Activated naive CD8-positive, alpha-beta T cell treated with anti-CD3 and anti-CD28 coated beads, Interleukin-2, amount 50 U/mL, for 16 hours (primary cell): ENCODE data around the gene GABBR2.

Experiments
- DNase-seq: peaks from one replicate; pipeline ENCODE4 v3.0.0-alpha.2; 2020; ENCODE audit warnings: low read depth, low spot score

Gene GABBR2

DNA sequence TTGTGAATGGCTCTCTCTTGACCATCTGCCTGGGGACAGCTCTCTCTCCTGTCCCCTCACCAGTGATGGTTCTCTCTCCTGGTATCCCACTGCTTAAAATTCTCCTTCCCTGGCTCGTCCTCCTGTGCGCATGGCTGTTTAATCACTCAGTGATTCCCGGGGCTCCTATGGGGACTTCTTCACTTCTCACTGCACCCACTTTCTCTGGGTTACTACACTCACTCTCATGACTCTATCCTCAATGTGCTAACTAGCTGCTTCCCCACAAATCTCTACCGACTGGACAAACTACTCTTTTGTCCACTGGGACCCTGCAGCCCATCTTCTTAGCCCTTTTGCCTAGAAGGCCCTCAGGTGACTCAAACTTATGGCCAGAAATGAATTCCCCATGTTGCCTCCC, 364.2 kb downstream of the GABBR2 start:
- no peak for DNase-seq

- DNase-seq = no peak
These were observed 365.9 kb downstream of the GABBR2 start for GRCh38 chr9:98342820-98343210.

GRCh38 chr9:98342098-98342819, 366.5 kb downstream of the GABBR2 start:
- no peak for DNase-seq

GRCh38 chr9:98341157-98342097, 367.3 kb downstream of the GABBR2 start:
- no peak for DNase-seq

GRCh38 chr9:98339987-98340800, 368.5 kb downstream of the GABBR2 start:
- DNase-seq = no peak

- no peak for DNase-seq
These were observed 373.1 kb downstream of the GABBR2 start for GRCh38 chr9:98335661-98336060.

DNA sequence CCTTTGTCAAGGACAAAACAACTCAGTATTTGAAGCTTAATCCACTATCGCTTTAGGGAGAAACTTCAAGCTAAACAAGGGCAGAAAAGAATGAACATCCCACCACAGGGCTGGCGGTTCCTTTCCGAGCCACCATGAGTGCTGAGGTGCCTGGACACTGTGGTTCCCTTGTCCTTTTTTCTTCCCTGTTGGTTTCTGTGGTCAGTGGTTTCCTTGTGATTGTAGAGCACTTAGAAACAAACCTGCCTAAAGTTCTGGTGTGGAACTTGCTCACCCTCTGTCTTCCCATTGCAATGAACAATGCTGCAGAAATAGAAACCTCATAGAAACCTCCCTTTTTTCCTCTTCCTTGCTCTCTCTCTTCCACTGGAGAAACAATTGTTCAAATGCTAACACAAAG, 373.9 kb downstream of the GABBR2 start:
- no peak for DNase-seq

GRCh38 chr9:98333703-98334582, 374.8 kb downstream of the GABBR2 start:
- no peak for DNase-seq

GRCh38 chr9:98332405-98332831, 376.3 kb downstream of the GABBR2 start:
- DNase-seq = no peak

GRCh38 chr9:98331536-98332259, 377.0 kb downstream of the GABBR2 start:
- no peak for DNase-seq

DNA sequence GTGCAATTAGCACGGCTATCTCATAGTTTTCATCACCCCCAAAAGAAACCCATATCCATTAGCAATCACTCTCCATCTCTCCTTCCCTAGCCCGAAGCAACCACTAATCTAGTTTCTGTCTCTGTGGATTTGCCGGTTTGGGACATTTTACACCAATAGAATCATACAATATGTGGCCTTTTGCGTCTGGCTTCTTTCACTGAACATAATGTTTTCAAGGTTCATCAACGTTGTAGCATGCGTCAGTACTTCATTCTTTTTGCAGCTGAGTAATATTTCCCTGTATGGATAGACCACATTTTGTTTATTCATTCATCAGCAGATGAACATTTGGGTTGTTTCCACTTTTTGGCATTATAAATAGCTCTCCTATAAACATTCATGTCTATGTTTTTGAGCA, 377.9 kb downstream of the GABBR2 start:
- no peak for DNase-seq

- no peak for DNase-seq
These were observed 378.8 kb downstream of the GABBR2 start for GRCh38 chr9:98329904-98330303.

DNA sequence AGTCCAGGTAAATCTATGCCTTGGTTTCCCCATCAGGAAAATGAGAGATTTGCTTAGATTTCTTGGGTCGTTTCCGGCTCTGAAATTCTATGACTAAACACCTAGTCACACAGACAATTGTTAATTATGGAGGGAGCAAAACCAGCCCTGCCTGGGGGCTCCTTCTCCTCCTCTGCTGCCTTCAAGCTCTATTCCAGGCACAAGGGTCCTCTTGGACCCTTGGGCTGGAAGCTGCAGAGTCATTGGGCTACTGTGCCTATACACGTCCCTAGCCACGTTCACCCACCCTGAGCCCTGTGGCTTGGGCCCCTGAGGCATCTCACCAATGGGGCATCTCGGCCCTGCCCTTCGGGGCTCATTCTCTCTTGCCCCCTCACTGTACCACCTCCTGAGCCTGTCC, 379.5 kb downstream of the GABBR2 start:
- DNase-seq = no peak

DNA sequence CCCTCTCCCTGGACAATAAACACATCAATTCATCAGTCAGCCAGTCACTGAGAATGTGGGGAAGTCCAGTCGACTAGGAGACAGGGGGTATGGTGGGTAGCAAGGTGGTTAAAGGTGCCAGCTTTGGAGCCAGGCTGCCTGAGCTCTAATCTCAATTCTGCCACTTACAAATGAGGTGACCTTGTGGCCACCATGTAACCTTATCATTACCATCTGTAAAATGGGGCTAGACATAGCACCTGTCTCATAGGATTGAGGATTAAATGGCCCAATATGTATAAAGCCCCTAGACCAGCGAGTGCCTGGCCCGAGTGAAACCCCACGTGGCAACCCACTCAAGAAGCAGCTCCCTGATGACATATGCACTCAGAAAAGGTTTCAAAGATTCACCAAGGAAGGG, 380.0 kb downstream of the GABBR2 start:
- DNase-seq = no peak

- no peak for DNase-seq
These were observed 380.6 kb downstream of the GABBR2 start for GRCh38 chr9:98328141-98328540.

DNA sequence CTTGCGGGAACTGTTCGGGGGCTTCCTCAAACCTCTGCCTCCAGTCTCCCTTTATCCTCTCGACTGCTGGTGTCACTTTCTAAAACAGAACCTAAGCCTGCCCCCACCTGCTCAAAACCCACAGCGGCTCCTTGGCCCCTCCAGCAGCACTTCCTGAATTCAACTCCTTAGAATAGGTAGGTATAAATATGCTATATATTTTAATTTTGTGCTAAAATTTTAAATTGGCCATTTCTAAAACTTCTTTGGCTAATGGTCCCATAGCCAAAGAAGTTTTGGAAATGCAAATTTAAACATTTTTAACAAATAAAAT, 381.5 kb downstream of the GABBR2 start:
- no peak for DNase-seq

DNA sequence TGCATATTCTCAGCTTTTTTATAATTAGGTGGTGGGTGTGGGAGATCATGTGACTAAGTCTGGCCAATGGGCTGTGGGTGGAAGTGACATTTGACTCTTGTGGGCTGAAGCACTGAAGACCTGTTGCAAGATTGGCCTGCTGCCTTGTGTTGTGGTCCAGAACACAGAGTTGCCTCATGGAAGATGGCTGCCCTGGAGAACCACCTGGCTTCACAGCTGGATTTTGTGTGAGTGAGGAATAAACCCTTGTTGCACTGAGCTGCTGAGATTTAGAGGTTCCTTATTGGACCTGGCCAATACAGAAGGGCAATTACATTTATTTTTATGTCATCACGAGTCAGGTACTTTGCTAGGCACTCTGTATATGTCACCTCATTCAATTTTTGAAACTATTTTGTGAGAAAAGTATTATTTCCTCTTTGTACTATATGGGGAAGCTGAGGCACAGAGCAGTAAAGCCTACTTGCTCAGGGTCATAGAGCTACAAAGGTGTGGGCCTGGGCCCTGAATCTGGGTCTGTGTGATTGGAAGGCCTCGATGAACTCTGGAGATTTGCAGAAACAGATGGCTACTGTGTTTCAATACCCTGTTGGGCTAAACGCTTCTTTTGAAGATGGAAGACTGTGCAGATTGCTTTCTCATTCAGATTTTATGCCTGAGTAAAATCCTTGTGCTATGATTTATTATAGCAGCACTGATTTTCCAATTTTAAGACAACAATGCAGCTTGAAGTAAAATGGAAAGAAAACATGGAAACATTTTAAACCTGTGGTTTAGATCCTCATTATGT, 382.1 kb downstream of the GABBR2 start:
- DNase-seq = no peak

GRCh38 chr9:98324801-98325200, 383.9 kb downstream of the GABBR2 start:
- DNase-seq = no peak

GRCh38 chr9:98323831-98324135, 385.0 kb downstream of the GABBR2 start:
- DNase-seq = no peak
